Forelimb muscle (tissue), 1 donor: ENCODE data around the gene TIMM23B. TPM values are rescaled to one million over a fixed set of nuclear protein-coding genes. Genes with fewer than 3 reads are reported as not detected.
"Not testable (repeated sequence)": the region's sequence is repeated elsewhere in the genome, so short reads cannot be mapped to it uniquely, and the experiment has no call there.

Experiments
- DNase-seq: peaks from one replicate; pipeline ENCODE4 v3.0.0-alpha.2; 2013; ENCODE audit warnings: low read depth
- polyA plus RNA-seq: library from polyadenylated mRNA; unstranded; fragments of 120-200 nt; gene quantifications from one replicate; pipeline ENCODE4 v1.2.1, GENCODE V29; 2013; ENCODE audit not compliant: insufficient read length

TIMM23B gene, protein sequence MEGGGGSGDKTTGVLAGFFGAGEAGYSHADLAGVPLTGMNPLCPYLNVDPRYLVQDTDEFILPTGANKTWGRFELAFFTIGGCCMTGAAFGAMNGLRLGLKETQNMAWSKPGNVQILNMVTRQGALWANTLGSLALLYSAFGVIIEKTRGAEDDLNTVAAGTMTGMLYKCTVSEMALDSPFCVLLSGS
- 15.4 TPM for polyA plus RNA-seq

DNA sequence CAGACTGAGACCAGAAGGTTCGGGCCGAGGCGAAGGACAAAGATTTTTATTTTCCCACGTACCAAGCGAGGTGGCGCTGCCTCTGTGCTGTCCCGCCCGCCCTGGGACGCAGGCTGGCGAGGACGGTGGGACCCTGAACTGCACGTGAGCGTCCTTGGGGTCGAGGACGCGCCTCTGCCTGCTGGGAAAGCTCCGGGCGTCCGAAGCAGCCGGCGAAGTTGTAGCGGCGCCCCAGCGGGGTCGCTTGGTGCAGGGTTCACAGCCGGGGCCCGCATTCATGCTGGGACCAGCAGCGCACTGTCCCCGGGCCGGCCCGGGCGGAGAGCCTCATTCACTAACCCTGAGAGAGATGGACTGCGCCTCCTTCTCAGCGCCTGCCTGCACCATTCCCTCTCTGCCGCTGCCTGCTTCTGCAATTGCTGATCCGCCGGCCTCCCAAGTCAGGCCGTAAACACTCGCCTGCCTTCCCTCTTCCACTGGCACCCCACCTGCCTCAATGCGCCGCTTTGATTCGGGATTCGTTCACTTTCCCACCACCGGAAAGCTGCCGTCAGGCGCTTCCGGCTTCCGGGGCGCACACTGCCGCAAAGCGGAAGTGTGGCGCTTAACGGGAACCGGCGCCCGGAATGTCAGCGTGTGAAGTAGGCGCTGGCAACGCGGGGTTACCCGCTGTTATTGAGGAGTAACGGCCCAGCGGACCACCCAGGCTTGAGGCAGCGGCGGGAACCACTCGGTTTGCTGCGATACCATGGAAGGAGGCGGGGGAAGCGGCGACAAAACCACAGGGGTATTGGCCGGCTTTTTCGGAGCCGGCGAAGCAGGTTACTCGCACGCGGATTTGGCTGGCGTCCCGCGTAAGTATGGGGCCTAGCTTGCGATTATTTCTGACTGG lies at the start of gene TIMM23B, which contains the start of gene PARG:
TIMM23B (plus strand) TSS at position 607 of the 892 bp plus-strand sequence; CDS start at position 749, 142 bp downstream.
PARG (minus strand) TSS at position 581 of the 892 bp plus-strand sequence; CDS start at position 279, 302 bp downstream.
- DNase-seq, result peak; percentile 47

- not testable (repeated sequence) for DNase-seq
Measured at GRCh38 chr10:49899999-49900398, 41.9 kb upstream of the TIMM23B start.

- DNase-seq, result not testable (repeated sequence)
Measured at GRCh38 chr10:49900406-49900805, 41.4 kb upstream of the TIMM23B start.

GRCh38 chr10:49903829-49904228 lies 38.0 kb upstream of the TIMM23B start:
- DNase-seq, result not testable (repeated sequence)

- DNase-seq, result not testable (repeated sequence)
Measured at GRCh38 chr10:49908290-49909080, 33.4 kb upstream of the TIMM23B start.

GRCh38 chr10:49910295-49910694 lies 31.6 kb upstream of the TIMM23B start:
- DNase-seq, result not testable (repeated sequence)

DNA sequence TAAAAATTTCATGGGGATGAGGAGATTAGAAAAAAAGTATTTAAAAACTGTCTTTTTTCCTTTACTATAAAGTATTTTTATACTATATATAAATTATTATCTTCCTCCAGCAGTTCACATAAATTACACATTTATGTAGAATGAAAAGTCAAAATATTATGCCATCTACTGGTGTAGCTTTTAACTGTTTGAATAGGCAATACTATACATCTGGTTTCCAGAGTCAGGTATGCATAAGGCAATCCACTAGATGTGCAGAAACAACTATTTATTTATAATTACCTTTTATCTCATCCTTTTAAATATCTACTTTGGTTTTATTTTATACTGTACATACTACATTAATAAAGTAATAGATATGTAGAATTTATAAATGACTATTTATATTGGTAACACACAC lies 25.4 kb upstream of the TIMM23B start:
- not testable (repeated sequence) for DNase-seq

DNA sequence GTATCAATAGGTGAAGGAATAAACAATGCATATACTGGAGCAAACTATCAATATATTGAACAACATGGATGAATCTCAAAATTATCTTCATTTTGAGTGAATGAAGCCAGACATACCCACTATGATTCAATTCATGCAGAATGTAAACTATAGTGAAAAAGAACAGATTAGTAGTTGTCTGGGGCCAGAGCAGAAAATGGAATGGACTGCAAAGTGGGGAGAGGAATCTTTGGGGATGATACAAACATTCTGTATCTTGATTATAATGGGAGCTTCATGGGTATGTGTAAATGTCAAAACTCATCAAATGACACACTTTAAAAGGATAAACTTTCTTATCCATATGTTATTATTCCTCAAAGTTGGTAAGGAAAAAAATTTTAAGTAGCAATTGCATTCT lies 23.9 kb upstream of the TIMM23B start:
- DNase-seq, result not testable (repeated sequence)

- DNase-seq, result not testable (repeated sequence)
Measured at GRCh38 chr10:49922041-49922440, 19.8 kb upstream of the TIMM23B start.

DNA sequence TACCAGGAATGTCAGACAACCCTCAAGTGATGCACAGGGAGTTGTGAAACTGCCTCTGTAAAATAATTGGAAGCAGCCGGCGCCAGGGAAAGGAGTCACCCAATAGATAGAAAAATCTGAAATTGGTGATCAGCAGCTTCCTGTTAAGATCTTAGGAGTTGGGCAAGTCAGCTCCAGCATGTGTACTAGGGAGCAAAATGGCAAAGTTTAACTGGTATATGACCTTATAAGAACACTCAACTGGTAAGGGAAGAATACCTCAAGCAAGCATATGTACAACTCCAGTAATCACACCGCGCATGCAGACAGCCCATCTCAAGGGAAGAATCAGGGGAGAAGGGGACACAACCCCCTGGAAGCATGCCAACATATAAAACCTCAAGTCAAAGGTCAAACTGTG lies 18.3 kb upstream of the TIMM23B start:
- DNase-seq, result not testable (repeated sequence)

GRCh38 chr10:49931276-49931675 lies 10.6 kb upstream of the TIMM23B start:
- DNase-seq, result not testable (repeated sequence)

GRCh38 chr10:49931959-49932728 lies 9.7 kb upstream of the TIMM23B start:
- not testable (repeated sequence) for DNase-seq

DNA sequence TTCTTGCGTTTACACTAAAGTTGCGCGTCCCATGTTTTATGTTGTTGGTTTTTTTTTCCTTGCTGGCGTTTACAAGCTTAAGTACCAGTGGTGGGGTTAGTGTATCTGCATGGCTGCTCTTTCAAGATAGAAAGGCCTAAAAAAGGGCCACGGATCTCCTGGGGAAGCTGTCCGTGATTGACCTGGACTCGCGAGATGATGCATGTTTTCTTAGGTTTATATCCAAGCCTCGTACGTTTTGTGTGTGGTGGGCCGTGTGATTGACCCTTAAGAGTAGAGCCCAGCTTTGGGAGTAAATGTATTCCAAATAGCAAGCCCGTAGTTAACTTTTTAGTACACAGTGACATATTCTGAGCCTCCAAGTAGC lies 469 bp downstream of the TIMM23B start:
- not testable (repeated sequence) for DNase-seq

- not testable (repeated sequence) for DNase-seq
Measured at GRCh38 chr10:49943607-49944006, 1.8 kb downstream of the TIMM23B start.

GRCh38 chr10:49948142-49948541 lies 6.3 kb downstream of the TIMM23B start:
- not testable (repeated sequence) for DNase-seq

DNA sequence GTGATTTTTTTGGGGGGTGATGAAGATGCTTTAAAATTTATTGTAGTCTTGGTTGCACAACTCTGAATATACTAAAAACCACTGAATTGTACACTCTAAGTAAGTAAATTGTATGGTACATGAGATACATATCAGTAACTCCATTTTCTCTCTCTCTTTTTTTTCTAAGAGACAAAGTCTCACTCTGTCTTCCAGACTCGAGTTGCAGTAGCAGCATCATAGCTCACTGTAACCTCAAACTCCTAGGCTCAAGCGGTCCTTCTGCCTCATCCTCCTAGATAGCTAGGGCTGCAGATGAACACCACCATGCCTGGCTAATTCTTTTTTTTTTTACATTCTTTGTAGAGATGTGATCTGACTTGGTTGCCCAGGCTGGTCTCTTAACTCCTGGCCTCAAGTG lies 6.9 kb downstream of the TIMM23B start:
- not testable (repeated sequence) for DNase-seq

- not testable (repeated sequence) for DNase-seq
Measured at GRCh38 chr10:49952006-49952405, 10.2 kb downstream of the TIMM23B start.

DNA sequence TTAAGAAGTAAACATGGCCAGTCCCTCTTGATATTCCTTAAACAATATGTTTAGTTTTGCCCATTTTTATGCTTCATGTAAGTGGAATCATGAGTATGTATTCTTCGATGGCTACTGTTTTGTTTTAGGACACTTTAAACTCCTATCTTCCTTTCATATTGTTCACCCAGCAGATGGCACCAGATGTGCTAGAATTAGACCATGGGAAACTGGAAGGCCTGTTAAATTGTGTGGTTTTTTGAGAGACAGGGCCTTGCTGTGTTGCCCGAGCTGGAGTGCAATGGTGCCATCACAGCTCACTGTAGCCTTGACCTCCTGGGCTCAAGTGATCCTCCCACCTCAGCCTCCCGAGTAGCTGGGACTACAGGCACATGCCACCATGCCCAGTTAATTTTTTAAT lies 11.3 kb downstream of the TIMM23B start:
- not testable (repeated sequence) for DNase-seq

- DNase-seq, result not testable (repeated sequence)
Measured at GRCh38 chr10:49970331-49970857, 28.5 kb downstream of the TIMM23B start.

- not testable (repeated sequence) for DNase-seq
Measured at GRCh38 chr10:49971466-49971865, 29.6 kb downstream of the TIMM23B start.

DNA sequence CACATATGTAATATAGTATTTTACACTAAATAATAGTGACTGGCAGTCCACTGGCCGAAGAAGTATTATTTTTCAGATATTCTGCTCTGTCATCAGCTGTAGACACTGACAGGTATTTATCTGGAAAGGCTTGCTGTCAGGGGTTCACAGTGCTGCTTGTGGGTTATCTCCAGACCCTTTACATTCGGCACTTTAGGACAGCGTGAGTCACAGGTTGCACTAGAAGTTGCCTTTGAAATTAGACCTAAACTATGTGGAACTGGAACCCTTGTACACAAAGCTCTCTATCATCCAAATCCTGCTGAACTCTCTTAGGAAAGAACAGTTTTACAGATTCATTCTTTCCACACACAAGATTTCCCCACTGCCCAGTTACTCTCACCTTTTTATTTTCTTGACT lies 30.2 kb downstream of the TIMM23B start:
- DNase-seq, result not testable (repeated sequence)
